ENCODE measurements around the gene BCAS4.

The BCAS4 gene

DNA sequence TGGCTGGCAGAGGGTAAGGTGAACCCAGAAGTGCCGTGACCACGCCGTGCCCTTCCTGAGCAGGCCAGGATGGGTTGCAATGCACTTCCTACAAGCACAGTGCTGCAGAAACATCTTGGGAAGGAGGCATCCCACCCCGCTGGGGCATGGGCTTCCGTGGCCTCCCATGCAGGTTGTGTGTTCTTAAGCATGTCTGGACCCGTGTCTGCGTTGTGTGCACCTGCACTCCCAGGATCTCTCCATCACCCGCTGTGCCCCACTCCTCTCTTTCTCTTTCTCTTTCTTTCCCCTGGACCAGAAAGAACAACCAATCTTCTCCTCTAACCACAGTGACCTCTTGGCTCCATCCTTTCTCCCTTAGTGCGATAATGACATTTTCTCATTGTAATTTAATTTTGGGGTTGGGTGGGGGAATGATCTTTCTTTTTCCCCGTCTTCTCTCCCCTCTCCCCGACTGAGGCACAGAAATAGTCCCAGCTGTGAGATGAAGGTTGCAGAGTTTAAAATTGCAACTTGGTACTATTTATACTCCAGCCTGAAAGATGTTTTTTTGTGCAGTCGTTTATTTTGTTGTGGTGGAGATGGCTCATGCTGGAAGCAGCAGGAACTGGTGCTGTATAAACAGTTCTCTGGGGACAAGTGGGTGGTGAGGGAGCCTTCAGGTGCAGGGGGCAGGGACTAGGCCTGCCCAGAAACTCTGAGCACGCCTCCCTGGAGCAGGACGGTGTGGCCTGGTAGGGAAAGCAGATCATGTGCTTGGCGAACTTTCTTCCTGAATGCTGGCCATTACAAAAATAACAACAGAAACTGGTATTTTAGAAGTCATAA is 20.5 kb downstream of the BCAS4 start (continued):
- no peak for TF ChIP-seq OSR2 (tag by site-specific recombination; IDR thresholded peaks at IDR 0.05)
- TF ChIP-seq, protein P1, sequence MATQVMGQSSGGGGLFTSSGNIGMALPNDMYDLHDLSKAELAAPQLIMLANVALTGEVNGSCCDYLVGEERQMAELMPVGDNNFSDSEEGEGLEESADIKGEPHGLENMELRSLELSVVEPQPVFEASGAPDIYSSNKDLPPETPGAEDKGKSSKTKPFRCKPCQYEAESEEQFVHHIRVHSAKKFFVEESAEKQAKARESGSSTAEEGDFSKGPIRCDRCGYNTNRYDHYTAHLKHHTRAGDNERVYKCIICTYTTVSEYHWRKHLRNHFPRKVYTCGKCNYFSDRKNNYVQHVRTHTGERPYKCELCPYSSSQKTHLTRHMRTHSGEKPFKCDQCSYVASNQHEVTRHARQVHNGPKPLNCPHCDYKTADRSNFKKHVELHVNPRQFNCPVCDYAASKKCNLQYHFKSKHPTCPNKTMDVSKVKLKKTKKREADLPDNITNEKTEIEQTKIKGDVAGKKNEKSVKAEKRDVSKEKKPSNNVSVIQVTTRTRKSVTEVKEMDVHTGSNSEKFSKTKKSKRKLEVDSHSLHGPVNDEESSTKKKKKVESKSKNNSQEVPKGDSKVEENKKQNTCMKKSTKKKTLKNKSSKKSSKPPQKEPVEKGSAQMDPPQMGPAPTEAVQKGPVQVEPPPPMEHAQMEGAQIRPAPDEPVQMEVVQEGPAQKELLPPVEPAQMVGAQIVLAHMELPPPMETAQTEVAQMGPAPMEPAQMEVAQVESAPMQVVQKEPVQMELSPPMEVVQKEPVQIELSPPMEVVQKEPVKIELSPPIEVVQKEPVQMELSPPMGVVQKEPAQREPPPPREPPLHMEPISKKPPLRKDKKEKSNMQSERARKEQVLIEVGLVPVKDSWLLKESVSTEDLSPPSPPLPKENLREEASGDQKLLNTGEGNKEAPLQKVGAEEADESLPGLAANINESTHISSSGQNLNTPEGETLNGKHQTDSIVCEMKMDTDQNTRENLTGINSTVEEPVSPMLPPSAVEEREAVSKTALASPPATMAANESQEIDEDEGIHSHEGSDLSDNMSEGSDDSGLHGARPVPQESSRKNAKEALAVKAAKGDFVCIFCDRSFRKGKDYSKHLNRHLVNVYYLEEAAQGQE (tag by site-specific recombination; IDR thresholded peaks at IDR 0.05), result no peak
- TF ChIP-seq GLI4 (tag by site-specific recombination; IDR thresholded peaks at IDR 0.05), result no peak
- TF ChIP-seq ZNF10 (tag by site-specific recombination; IDR thresholded peaks at IDR 0.05), result peak; percentile 38; the same call in 1 of the 2 replicates
- TF ChIP-seq, protein P2, sequence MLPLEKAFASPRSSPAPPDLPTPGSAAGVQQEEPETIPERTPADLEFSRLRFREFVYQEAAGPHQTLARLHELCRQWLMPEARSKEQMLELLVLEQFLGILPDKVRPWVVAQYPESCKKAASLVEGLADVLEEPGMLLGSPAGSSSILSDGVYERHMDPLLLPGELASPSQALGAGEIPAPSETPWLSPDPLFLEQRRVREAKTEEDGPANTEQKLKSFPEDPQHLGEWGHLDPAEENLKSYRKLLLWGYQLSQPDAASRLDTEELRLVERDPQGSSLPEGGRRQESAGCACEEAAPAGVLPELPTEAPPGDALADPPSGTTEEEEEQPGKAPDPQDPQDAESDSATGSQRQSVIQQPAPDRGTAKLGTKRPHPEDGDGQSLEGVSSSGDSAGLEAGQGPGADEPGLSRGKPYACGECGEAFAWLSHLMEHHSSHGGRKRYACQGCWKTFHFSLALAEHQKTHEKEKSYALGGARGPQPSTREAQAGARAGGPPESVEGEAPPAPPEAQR (tag by site-specific recombination; IDR thresholded peaks at IDR 0.05), result no peak

DNA sequence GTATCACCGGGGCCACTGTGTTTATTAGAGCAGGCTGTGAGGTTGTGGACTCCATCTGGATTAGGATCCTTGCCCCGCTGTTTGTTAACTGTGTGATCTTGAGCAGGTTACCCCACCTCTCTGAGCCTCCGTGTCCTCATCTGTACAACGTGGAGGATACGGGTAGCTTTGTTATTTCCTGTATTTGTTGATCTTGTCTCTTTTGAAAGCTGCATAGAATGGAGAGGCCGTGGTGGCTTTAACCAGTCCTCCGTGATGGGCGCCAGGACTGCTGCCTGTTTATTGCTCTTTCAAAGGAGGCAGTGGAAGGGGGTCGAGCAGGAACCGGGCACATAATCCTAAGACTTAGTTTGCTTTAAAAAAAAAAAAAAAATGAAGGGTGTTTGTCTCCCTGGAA is 22.9 kb downstream of the BCAS4 start:
- H3K36me3 ChIP-seq (ENCODE audit: control insufficient read depth in 2 of 2, insufficient read depth in 1 of 2, low read length in 2 of 2), result peaks cover 0 to 11% of the 10 kb centered on the region in 2 experiments; a peak in 1 of 3 replicates
- H3K27ac ChIP-seq (ENCODE audit: extremely low read depth, low read depth, low read length), result no peak overlapping the region
- no peak overlapping the region for H3K4me3 ChIP-seq (ENCODE audit: low read depth, low read length)
- TF ChIP-seq ZNF146 (tag by site-specific recombination; IDR thresholded peaks at IDR 0.05), result no peak
- no peak for TF ChIP-seq ZBTB20 (tag by site-specific recombination; IDR thresholded peaks at IDR 0.05)
- no peak for TF ChIP-seq FEZF1 (tag by site-specific recombination; IDR thresholded peaks at IDR 0.05)
- TF ChIP-seq, protein P3, sequence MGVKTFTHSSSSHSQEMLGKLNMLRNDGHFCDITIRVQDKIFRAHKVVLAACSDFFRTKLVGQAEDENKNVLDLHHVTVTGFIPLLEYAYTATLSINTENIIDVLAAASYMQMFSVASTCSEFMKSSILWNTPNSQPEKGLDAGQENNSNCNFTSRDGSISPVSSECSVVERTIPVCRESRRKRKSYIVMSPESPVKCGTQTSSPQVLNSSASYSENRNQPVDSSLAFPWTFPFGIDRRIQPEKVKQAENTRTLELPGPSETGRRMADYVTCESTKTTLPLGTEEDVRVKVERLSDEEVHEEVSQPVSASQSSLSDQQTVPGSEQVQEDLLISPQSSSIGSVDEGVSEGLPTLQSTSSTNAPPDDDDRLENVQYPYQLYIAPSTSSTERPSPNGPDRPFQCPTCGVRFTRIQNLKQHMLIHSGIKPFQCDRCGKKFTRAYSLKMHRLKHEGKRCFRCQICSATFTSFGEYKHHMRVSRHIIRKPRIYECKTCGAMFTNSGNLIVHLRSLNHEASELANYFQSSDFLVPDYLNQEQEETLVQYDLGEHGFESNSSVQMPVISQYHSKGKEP (tag by site-specific recombination; IDR thresholded peaks at IDR 0.05), result no peak
- no peak for TF ChIP-seq ZNF2 (tag by site-specific recombination; IDR thresholded peaks at IDR 0.05)
- TF ChIP-seq IKZF3 (tag by site-specific recombination; IDR thresholded peaks at IDR 0.05), result no peak
- no peak for TF ChIP-seq ZBTB48 (tag by site-specific recombination; IDR thresholded peaks at IDR 0.05)
- no peak for TF ChIP-seq ZNF416 (tag by site-specific recombination; IDR thresholded peaks at IDR 0.05)
- no peak for TF ChIP-seq ZNF837 (tag by site-specific recombination; IDR thresholded peaks at IDR 0.05)
- no peak for TF ChIP-seq ZNF701 (tag by site-specific recombination; IDR thresholded peaks at IDR 0.05)
- no peak for TF ChIP-seq ZNF624 (tag by site-specific recombination; IDR thresholded peaks at IDR 0.05)
- TF ChIP-seq, protein P4, sequence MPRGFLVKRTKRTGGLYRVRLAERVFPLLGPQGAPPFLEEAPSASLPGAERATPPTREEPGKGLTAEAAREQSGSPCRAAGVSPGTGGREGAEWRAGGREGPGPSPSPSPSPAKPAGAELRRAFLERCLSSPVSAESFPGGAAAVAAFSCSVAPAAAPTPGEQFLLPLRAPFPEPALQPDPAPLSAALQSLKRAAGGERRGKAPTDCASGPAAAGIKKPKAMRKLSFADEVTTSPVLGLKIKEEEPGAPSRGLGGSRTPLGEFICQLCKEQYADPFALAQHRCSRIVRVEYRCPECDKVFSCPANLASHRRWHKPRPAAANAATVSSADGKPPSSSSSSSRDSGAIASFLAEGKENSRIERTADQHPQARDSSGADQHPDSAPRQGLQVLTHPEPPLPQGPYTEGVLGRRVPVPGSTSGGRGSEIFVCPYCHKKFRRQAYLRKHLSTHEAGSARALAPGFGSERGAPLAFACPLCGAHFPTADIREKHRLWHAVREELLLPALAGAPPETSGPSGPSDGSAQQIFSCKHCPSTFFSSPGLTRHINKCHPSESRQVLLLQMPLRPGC (tag by site-specific recombination; IDR thresholded peaks at IDR 0.05), result no peak
- TF ChIP-seq ZNF76 (tag by site-specific recombination; IDR thresholded peaks at IDR 0.05; ENCODE audit: borderline replicate concordance, low read depth), result no peak
- TF ChIP-seq KLF16 (tag by site-specific recombination; IDR thresholded peaks at IDR 0.05), result no peak
- TF ChIP-seq ZNF560 (tag by site-specific recombination; IDR thresholded peaks at IDR 0.05; ENCODE audit: borderline replicate concordance), result no peak
- TF ChIP-seq ZNF341 (tag by site-specific recombination; IDR thresholded peaks at IDR 0.05; ENCODE audit: low read depth), result no peak
- no peak for TF ChIP-seq TRIM28 (IDR thresholded peaks at IDR 0.05; ENCODE audit: borderline replicate concordance, low read length)
- TF ChIP-seq GLIS1 (tag by site-specific recombination; IDR thresholded peaks at IDR 0.05), result no peak
- peaks cover 3% of the 10 kb centered on the region; the same call in 1 of the 2 replicates for H3K4me1 ChIP-seq (ENCODE audit: control insufficient read depth, insufficient read depth, low read length)
- ChIA-PET POLR2A (interaction anchor here (1.2 to 1.7 kb wide), 2 partner anchors 99 to 112 kb away, joined by 5 to 10 read pairs; partner anchors contain the start of gene ADNP), CTCF (interaction anchor here (0.6 to 2.9 kb wide), 9 partner anchors 23 to 393 kb away, joined by 3 to 11 read pairs (median 3); partner anchors contain the start of gene BCAS4)
- H3K9me3 ChIP-seq (ENCODE audit: control insufficient read depth, insufficient read depth, low read depth, low read length), result no peaks in the 10 kb centered on the region
